Inflammatory macrophage treated with lipopolysaccharide for 4 hours (primary cell): ENCODE data around the gene IDH2.

Source experiments
- DNase-seq: peaks from one replicate; pipeline ENCODE4 v3.0.0-alpha.2; 2020

IDH2 gene

DNA sequence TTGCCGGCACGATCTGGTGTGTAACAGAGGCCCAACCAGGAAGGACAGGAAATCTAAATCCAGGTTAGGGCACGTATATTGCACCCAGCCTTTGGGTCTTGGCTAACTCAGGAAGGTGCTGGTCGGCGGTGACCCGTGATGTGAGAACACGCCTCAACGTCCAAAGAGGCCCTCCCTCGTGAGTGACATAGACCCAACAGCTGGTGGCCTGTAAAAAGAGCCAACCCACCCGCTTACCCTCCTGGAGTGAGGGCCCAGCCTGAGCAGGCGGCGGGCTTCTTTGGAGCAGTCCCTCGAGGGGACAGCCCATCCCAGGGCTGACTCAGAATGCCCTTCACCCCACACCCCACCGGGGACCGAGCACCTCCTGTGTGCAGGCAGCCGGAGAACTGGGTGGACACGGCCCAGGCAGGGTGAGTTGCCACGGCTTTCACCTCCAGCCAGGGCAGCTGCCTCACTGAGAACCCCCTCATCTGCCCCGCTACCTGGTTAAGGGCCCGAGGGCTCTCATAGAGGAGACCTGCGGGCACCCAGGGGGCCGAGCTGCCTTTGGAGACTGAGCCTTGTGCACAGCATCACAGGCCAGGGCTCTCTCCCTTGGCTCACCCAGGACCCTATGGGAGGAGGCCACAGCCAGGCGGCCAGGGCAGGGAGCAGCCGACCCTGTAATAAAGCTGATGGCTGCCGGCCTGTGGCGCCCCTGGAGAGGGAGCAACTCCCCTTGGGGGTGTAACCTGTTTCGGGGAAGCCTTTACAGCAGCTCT is 59.3 kb downstream of the IDH2 start:
- no peak for DNase-seq

GRCh38 chr15:90042356-90042755 is 59.9 kb downstream of the IDH2 start:
- DNase-seq: no peak

DNA sequence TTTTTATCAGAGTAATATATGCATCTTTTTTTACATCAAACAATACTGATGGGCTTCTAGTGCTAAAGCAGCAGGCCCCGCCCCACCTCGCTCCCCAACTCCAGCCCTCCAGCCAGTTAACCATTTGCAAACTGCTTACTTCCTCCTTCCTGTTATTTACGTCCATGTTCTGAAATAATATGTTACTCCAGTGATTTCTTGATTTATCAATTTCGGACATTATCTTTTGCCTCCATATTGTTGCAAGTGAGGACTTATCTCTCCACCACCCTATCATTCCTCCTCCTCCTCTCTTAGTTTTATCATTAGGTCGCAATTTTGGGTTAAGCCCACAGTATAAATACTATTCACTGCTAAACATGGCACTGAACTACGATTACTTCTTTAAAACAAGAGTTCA is 61.6 kb downstream of the IDH2 start:
- no peak for DNase-seq

DNA sequence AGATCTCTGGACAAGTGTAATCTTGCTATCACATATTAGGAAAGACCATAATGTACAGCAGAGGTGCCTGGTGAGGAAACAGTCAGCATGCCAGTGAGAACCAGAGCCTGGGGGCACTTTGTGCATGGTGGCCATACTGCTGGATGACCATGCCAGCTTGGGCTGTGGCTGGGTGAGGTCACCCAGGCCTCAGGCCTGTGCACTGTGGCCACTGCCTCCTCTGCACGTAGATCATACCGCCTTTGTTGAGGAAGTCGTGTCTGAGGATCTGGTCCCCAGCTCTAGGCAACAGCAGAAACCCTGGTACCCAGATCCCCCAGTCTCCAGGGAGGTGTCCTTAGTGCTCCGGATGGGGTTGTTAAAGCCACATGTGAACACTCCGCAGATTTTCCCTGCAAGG is 62.3 kb downstream of the IDH2 start:
- peak; percentile 71 for DNase-seq

GRCh38 chr15:90038632-90039095 is 63.6 kb downstream of the IDH2 start:
- no peak for DNase-seq

- peak; percentile 65 for DNase-seq
These were observed 64.2 kb downstream of the IDH2 start for GRCh38 chr15:90037961-90038631.

GRCh38 chr15:90037511-90037860 is 64.8 kb downstream of the IDH2 start:
- no peak for DNase-seq

- no peak for DNase-seq
These were observed 65.3 kb downstream of the IDH2 start for GRCh38 chr15:90036806-90037510.

DNA sequence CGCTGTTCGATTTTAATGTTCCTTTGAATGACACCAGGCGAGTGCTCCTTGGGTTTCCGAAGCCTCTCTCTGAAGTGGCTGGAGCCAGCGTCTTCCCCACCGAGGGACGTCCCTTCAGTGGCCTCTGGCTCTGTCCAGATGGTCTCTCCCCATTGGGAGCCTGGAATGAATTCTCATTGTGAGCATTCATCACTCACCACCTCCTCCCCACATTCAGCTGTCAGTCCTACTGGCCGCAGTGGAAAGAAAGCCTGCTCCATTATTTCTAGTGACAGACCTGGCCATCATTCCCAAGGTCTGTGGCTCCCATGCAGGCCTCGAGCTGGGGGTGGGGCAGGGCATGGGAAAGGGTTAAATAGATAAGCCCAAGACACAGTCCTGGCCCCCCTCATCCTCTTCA is 65.9 kb downstream of the IDH2 start:
- no peak for DNase-seq

DNA sequence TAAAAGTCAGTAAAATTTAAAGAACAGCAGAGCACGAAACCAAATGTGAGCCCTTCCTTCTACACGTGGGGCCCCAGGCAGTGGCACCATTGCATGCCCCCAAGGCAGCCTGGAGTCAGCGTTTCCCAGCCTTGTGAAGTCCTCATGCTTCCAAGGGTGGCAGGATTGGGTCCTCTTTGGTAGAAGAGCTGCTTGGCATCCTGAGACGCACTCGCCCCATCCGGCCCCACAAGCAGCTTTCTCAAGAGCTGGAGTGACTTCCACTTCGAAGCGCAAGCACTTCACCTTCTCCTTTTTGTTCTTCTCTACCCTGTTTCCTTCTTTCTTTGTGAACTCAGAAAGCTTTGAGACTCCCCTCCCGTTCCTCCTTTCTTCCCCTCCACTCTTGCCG is 66.4 kb downstream of the IDH2 start:
- DNase-seq: peak; percentile 68

DNA sequence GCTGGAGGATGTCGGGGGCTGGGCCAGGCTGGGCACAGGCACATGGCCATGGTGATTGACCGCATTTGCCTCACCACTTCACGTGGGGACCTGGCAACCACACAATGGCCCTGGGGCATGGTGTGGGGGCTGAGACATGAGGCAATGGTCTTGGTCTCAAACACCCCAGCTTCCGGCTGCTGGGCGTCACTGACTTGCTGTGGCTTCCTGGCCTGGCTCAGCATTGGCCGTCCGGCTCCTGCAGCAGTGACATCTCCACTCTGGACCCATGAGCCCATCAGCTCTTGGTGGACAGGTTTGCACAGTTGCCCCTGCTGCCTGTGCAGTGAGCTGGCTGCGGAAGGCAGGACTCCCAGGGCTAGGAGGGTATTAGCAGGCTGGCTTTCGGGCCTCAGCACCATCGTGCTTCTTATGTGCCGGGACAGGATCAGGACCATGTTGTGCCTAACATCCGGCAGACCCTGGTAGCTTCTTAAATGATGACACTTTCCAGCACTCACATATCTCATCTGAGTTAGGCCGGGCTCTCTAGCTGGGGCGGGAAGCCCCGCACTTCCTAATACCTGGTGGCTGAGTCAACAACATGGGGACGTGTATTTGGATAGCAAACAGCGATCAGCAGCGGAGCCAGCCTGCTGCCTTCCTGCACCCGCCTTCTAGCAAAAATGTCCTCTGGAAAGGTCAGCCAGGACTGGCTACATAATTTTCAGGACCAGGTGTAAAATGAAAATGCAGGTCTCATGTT is 67.0 kb downstream of the IDH2 start:
- DNase-seq: peak; percentile 94

DNA sequence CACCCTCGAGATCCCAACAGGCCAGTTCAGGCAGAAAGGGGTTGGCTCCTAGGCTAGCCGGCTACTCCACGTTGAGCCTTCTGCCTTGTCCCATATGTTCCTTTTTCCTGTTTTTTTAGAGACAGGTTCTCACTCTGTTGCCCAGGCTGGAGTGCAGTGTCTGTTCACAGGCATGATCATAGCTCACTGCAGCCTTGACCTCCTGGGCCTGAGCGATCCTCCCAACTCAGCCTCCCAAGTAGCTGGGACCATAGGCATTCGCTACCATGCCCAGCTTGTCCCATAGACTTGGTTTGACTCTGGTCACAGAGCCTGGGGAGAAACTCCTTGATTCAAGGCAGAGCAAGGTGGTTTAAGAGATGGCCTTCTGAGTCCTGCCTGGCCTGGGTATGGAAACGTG is 68.8 kb downstream of the IDH2 start:
- DNase-seq: no peak
